IMR-90 (cell line): Measurements from ENCODE around the gene TRDN. TPM values are rescaled to one million over a fixed set of nuclear protein-coding genes. Genes with fewer than 3 reads are reported as not detected.

Experiments used
- ATAC-seq: fragments of 200-7000 bp; cut with Tn5 transposase; 2 replicates; pipeline ENCODE4 v1.9.1; 2020; ENCODE audit warnings: low read depth, mild to moderate bottlenecking, moderate library complexity
- BruUV-seq: library from RNA; stranded (reverse); fragments of 400-500 nt; replicated peaks from 2 replicates; lab custom pipeline; 2021; lab: Mats Ljungman, UMichigan
- CTCF ChIA-PET: fragments of 300-600 bp; formaldehyde crosslinking; extraction: SDS; loops from one replicate; lab custom pipeline; 2021; ENCODE audit warnings: antibody characterized with exemption; lab: Yijun Ruan, JAX
- POLR2A ChIA-PET: fragments of 300-600 bp; sonication (Branson Sonifier 250); formaldehyde crosslinking; loops from one replicate; lab custom pipeline; 2022; ENCODE audit warnings: antibody characterized with exemption; ENCODE audit not compliant: unreplicated experiment; lab: Charles Lee
- DNase-seq: peaks from one replicate; pipeline ENCODE4 v3.0.0; 2013
- H2AFZ ChIP-seq: replicated peaks from 2 replicates; pipeline ENCODE3; 2013; ENCODE audit warnings: low read length, mild to moderate bottlenecking; ENCODE audit not compliant: poor library complexity
- H2AK5ac ChIP-seq: 2 replicates; pipeline ENCODE4 v1.6.1; 2013; ENCODE audit warnings: low read depth, low read length, inconsistent platforms
- H2AK9ac ChIP-seq: replicated peaks from 2 replicates; pipeline ENCODE3; 2013; ENCODE audit warnings: mild to moderate bottlenecking, low read depth, low read length, moderate library complexity; ENCODE audit not compliant: poor library complexity
- H2BK120ac ChIP-seq: 2 replicates; pipeline ENCODE4 v1.6.1; 2013; ENCODE audit warnings: low read depth, low read length, inconsistent platforms
- H2BK15ac ChIP-seq: 3 replicates; pipeline ENCODE4 v1.6.1; 2013; ENCODE audit warnings: low read depth, low read length, inconsistent platforms
- H2BK20ac ChIP-seq: 2 replicates; pipeline ENCODE4 v1.6.1; 2013; ENCODE audit warnings: low read depth, mild to moderate bottlenecking, inconsistent platforms, low read length, moderate library complexity
- H2BK5ac ChIP-seq: 2 replicates; pipeline ENCODE4 v1.6.1; 2013; ENCODE audit warnings: mild to moderate bottlenecking, low read depth, low read length, inconsistent platforms; ENCODE audit not compliant: poor library complexity, severe bottlenecking
- H3K14ac ChIP-seq: replicated peaks from 2 replicates; pipeline ENCODE4 v1.6.1; 2013; ENCODE audit warnings: low read depth, low read length, inconsistent platforms
- H3K18ac ChIP-seq: 2 replicates; pipeline ENCODE4 v1.6.1; 2013; ENCODE audit warnings: low read depth, low read length, control low read depth
- H3K23ac ChIP-seq: 2 replicates; pipeline ENCODE4 v1.6.1; 2013; ENCODE audit warnings: low read depth, low read length, inconsistent platforms
- H3K27ac ChIP-seq: 2 replicates; pipeline ENCODE4 v1.5.1; 2013; ENCODE audit warnings: mild to moderate bottlenecking, control low read depth, low read length; ENCODE audit not compliant: insufficient read depth
- H3K27me3 ChIP-seq: 2 replicates; pipeline ENCODE4 v1.6.1; 2013; ENCODE audit warnings: low read length; ENCODE audit not compliant: control insufficient read depth, insufficient read depth
- H3K36me3 ChIP-seq: 2 replicates; pipeline ENCODE4 v1.6.1; 2013; ENCODE audit warnings: low read length, mixed read lengths; ENCODE audit not compliant: control insufficient read depth, insufficient read depth
- H3K4ac ChIP-seq: 2 replicates; pipeline ENCODE4 v1.6.1; 2013; ENCODE audit warnings: low read depth, low read length, inconsistent platforms
- H3K4me1 ChIP-seq: 2 replicates; pipeline ENCODE4 v1.6.1; 2013; ENCODE audit warnings: low read length, mixed read lengths; ENCODE audit not compliant: control insufficient read depth, insufficient read depth
- H3K4me2 ChIP-seq: 2 replicates; pipeline ENCODE4 v1.6.1; 2013; ENCODE audit warnings: low read depth, mild to moderate bottlenecking, control low read depth, low read length, moderate library complexity
- H3K4me3 ChIP-seq: 2 replicates; pipeline ENCODE4 v1.5.1; 2013; ENCODE audit warnings: low read depth, mild to moderate bottlenecking, control low read depth, low read length, moderate library complexity; ENCODE audit not compliant: insufficient read depth
- H3K56ac ChIP-seq: 2 replicates; pipeline ENCODE4 v1.6.1; 2013; ENCODE audit warnings: low read length, inconsistent platforms; ENCODE audit not compliant: insufficient read depth; ENCODE audit errors: extremely low read depth
- H3K79me1 ChIP-seq, 2 experiments: 2 replicates each; pipeline ENCODE4 v1.6.1; 2013; ENCODE audit warnings: low read length in 2 of 2, inconsistent platforms in 1 of 2, low read depth in 1 of 2
- H3K9ac ChIP-seq: 2 replicates; pipeline ENCODE4 v1.6.1; 2013; ENCODE audit warnings: low read depth, low read length, control low read depth
- H3K9me1 ChIP-seq: 2 replicates; pipeline ENCODE4 v1.6.1; 2013; ENCODE audit warnings: low read length, inconsistent platforms; ENCODE audit not compliant: insufficient read depth
- H3K9me3 ChIP-seq: 2 replicates; pipeline ENCODE4 v1.6.1; 2013; ENCODE audit warnings: low read length; ENCODE audit not compliant: control insufficient read depth, insufficient read depth
- H4K20me1 ChIP-seq: 2 replicates; pipeline ENCODE4 v1.6.1; 2013; ENCODE audit warnings: low read length, inconsistent platforms; ENCODE audit not compliant: insufficient read depth
- H4K5ac ChIP-seq: 2 replicates; pipeline ENCODE4 v1.6.1; 2013; ENCODE audit warnings: mild to moderate bottlenecking, low read depth, low read length, control low read depth
- H4K8ac ChIP-seq, 2 experiments: 2 replicates each; pipeline ENCODE4 v1.6.1; 2013; ENCODE audit warnings: low read depth in 2 of 2, low read length in 2 of 2, control low read depth in 1 of 2, inconsistent platforms in 1 of 2
- H4K91ac ChIP-seq: 2 replicates; pipeline ENCODE4 v1.6.1; 2013; ENCODE audit warnings: low read depth, low read length, inconsistent platforms; ENCODE audit not compliant: insufficient read depth
- WGBS, 2 experiments: methylation state at CpG; one replicate each; pipeline versions ENCODE4 v1.1.5 to v1.1.7; 2013; ENCODE audit warnings: missing lambda C conversion rate in 2 of 2; ENCODE audit not compliant: insufficient read length in 1 of 2; ENCODE audit errors: extremely low coverage in 2 of 2; 5-methylcytosine and 5-hydroxymethylcytosine counted together
- dilution Hi-C: fragments of 300-500 bp; cut with HindIII; formaldehyde crosslinking; loops from one replicate; pipeline ENCODE4 v1.14.3; 2018; ENCODE audit warnings: low sequenced_read_pairs; ENCODE audit not compliant: unreplicated experiment
- in situ Hi-C: fragments of 300-500 bp; cut with MboI; formaldehyde crosslinking; loops from 3 replicates; pipeline ENCODE4 v1.14.3; 2019; ENCODE audit warnings: low sequenced_read_pairs, inconsistent platforms, mixed read lengths
- intact Hi-C: fragments of 100-400 bp; cut with micrococcal nuclease; formaldehyde crosslinking; loops from 2 replicates; pipeline ENCODE4 v1.10.0; 2022
- polyA plus RNA-seq, 3 experiments: library from polyadenylated mRNA; depleted of rRNA; stranded (reverse); fragments of >200 nt; gene quantifications; 2 replicates each; pipeline ENCODE4 v1.2.3, GENCODE V29; 2012; ENCODE audit warnings: low replicate concordance in 1 of 3
- total RNA-seq: library from RNA; depleted of rRNA; stranded (reverse); fragments of >200 nt; gene quantifications from 2 replicates; pipeline ENCODE4 v1.2.3, GENCODE V29; 2012; rRNA removed
- TF ChIP-seq, protein P1 (sequence below): fragments of 150-350 bp; IDR thresholded peaks from 2 replicates; pipeline ENCODE4 v1.6.1; 2017; ENCODE audit warnings: mild to moderate bottlenecking, antibody characterized with exemption, low read length, low read depth

The TRDN gene
- total and polyA plus RNA-seq, 2 of the 4 experiments (the other 2 are of a cell fraction): not detected

DNA sequence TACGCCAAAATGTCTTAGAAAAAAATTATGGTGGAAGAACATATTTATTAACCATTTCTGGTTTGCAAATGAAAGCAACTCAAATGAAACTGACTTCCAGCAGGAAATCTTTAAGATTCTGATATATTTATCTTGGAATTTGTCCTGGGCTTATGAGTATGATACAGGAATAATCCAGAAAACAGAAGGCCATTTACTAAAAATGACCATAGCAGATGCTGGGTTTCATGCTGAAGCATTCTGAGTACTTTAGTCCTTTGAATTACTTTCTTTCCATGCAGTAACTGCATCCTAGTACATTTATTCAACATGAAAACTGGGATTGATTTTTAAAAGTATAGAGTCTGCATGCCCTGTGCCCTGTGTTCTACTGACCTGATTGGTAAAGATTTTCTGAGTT lies 468.3 kb downstream of the TRDN start:
- no TSS peak for BruUV-seq
- Histone ChIP-seq H4K8ac (no peak overlapping the region), H3K23ac (no peak overlapping the region), H4K20me1 (no peaks in the 10 kb centered on the region), H2AK5ac (no peak overlapping the region), H3K36me3 (no peaks in the 10 kb centered on the region), H3K4me1 (no peaks in the 10 kb centered on the region), H3K9me1 (no peaks in the 10 kb centered on the region), H3K9ac (no peak overlapping the region), H3K18ac (no peak overlapping the region), H2AFZ (no peak overlapping the region), H3K14ac (no peak overlapping the region), H3K9me3 (no peaks in the 10 kb centered on the region), H3K4ac (no peak overlapping the region), H3K27me3 (no peaks in the 10 kb centered on the region), H4K91ac (no peak overlapping the region), H3K56ac (no peak overlapping the region), H4K5ac (no peak overlapping the region), H3K4me3 (no peak overlapping the region), H2BK5ac (no peak overlapping the region), H3K79me1 (no peaks in the 10 kb centered on the region), H2BK15ac (no peak overlapping the region), H2BK20ac (no peak overlapping the region), H2BK120ac (no peak overlapping the region), H3K27ac (no peak overlapping the region), H3K4me2 (no peak overlapping the region), H2AK9ac (no peak overlapping the region)
- intact Hi-C loops: no loop called here
- ATAC-seq (no peak), DNase-seq (no peak)
- TF ChIP-seq, protein P1, sequence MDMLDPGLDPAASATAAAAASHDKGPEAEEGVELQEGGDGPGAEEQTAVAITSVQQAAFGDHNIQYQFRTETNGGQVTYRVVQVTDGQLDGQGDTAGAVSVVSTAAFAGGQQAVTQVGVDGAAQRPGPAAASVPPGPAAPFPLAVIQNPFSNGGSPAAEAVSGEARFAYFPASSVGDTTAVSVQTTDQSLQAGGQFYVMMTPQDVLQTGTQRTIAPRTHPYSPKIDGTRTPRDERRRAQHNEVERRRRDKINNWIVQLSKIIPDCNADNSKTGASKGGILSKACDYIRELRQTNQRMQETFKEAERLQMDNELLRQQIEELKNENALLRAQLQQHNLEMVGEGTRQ: no peak
- no CpG with 5 or more reads among the region's 1 CpG for WGBS, 2 experiments
- ChIA-PET POLR2A (no interaction called here), CTCF (no interaction called here)
- in situ Hi-C loops: no loop called here
- dilution Hi-C loops: no loop called here

Other genes starting within 250 kb of the TRDN start
- gene NKAIN2, start 166.9 kb upstream of the TRDN start, total RNA-seq: not detected in 2 replicates
- not detected in 2 replicates for gene NKAIN2, start 166.9 kb upstream of the TRDN start, polyA plus RNA-seq (2012; rRNA removed)